ENCODE data around the gene PGM1.

Gene PGM1

GRCh38 chr1:63648689-63649088 is 55.5 kb downstream of the PGM1 start:
- DNase-seq (ENCODE audit: insufficient read length, low spot score), result no peak
- no peak for FAIRE-seq
- TF ChIP-seq POLR2A (IDR thresholded peaks at IDR 0.05; ENCODE audit: low read depth, low read length) (no peak), TAF1 (IDR thresholded peaks at IDR 0.05; ENCODE audit: low read depth, low read length) (no peak), POU2F2 (IDR thresholded peaks at IDR 0.05; ENCODE audit: low read depth, low read length) (no peak), POLR2AphosphoS5 (IDR thresholded peaks at IDR 0.05; ENCODE audit: low read depth, low read length) (no peak), PAX5 (IDR thresholded peaks at IDR 0.05; ENCODE audit: insufficient read depth, low read length, severe bottlenecking) (no peak), SPI1 (IDR thresholded peaks at IDR 0.05; ENCODE audit: low read depth, low read length) (no peak)

- no peak for DNase-seq (ENCODE audit: insufficient read length, low spot score)
- no peak for FAIRE-seq
- TF ChIP-seq SPI1 (IDR thresholded peaks at IDR 0.05; ENCODE audit: low read depth, low read length) (no peak), PAX5 (IDR thresholded peaks at IDR 0.05; ENCODE audit: insufficient read depth, low read length, severe bottlenecking) (no peak), POLR2AphosphoS5 (IDR thresholded peaks at IDR 0.05; ENCODE audit: low read depth, low read length) (no peak), TAF1 (IDR thresholded peaks at IDR 0.05; ENCODE audit: low read depth, low read length) (no peak), POLR2A (IDR thresholded peaks at IDR 0.05; ENCODE audit: low read depth, low read length) (no peak), POU2F2 (IDR thresholded peaks at IDR 0.05; ENCODE audit: low read depth, low read length) (no peak)
These were observed 58.0 kb downstream of the PGM1 start for GRCh38 chr1:63651161-63651701.

GRCh38 chr1:63653976-63654375 is 60.8 kb downstream of the PGM1 start:
- FAIRE-seq (no peak), DNase-seq (ENCODE audit: insufficient read length, low spot score) (no peak)
- no peak for TF ChIP-seq SPI1 (IDR thresholded peaks at IDR 0.05; ENCODE audit: low read depth, low read length)
- no peak for TF ChIP-seq POLR2AphosphoS5 (IDR thresholded peaks at IDR 0.05; ENCODE audit: low read depth, low read length)
- no peak for TF ChIP-seq POLR2A (IDR thresholded peaks at IDR 0.05; ENCODE audit: low read depth, low read length)
- no peak for TF ChIP-seq TAF1 (IDR thresholded peaks at IDR 0.05; ENCODE audit: low read depth, low read length)
- no peak for TF ChIP-seq POU2F2 (IDR thresholded peaks at IDR 0.05; ENCODE audit: low read depth, low read length)
- TF ChIP-seq PAX5 (IDR thresholded peaks at IDR 0.05; ENCODE audit: insufficient read depth, low read length, severe bottlenecking), result no peak

- TF ChIP-seq POLR2AphosphoS5 (IDR thresholded peaks at IDR 0.05; ENCODE audit: low read depth, low read length) (no peak), SPI1 (IDR thresholded peaks at IDR 0.05; ENCODE audit: low read depth, low read length) (no peak), POU2F2 (IDR thresholded peaks at IDR 0.05; ENCODE audit: low read depth, low read length) (no peak), PAX5 (IDR thresholded peaks at IDR 0.05; ENCODE audit: insufficient read depth, low read length, severe bottlenecking) (no peak), TAF1 (IDR thresholded peaks at IDR 0.05; ENCODE audit: low read depth, low read length) (no peak), POLR2A (IDR thresholded peaks at IDR 0.05; ENCODE audit: low read depth, low read length) (no peak)
- FAIRE-seq (no peak), DNase-seq (ENCODE audit: insufficient read length, low spot score) (no peak)
These were observed 66.2 kb downstream of the PGM1 start for GRCh38 chr1:63659448-63659847.

- no peak for TF ChIP-seq POLR2A (IDR thresholded peaks at IDR 0.05; ENCODE audit: low read depth, low read length)
- FAIRE-seq, result no peak
- DNase-seq (ENCODE audit: insufficient read length, low spot score), result no peak
These were observed 69.0 kb downstream of the PGM1 start for GRCh38 chr1:63662056-63662836.

- FAIRE-seq (no peak), DNase-seq (ENCODE audit: insufficient read length, low spot score) (no peak)
- TF ChIP-seq SPI1 (IDR thresholded peaks at IDR 0.05; ENCODE audit: low read depth, low read length), result no peak
- TF ChIP-seq POLR2A (IDR thresholded peaks at IDR 0.05; ENCODE audit: low read depth, low read length), result no peak
- TF ChIP-seq POU2F2 (IDR thresholded peaks at IDR 0.05; ENCODE audit: low read depth, low read length), result no peak
These were observed 69.6 kb downstream of the PGM1 start for GRCh38 chr1:63662841-63663240.

GRCh38 chr1:63663301-63663700 is 70.1 kb downstream of the PGM1 start:
- no peak for FAIRE-seq
- DNase-seq (ENCODE audit: insufficient read length, low spot score), result no peak

GRCh38 chr1:63663873-63664272 is 70.7 kb downstream of the PGM1 start:
- DNase-seq (ENCODE audit: insufficient read length, low spot score) (no peak), FAIRE-seq (no peak)
- TF ChIP-seq POLR2A (IDR thresholded peaks at IDR 0.05; ENCODE audit: low read depth, low read length) (no peak), POU2F2 (IDR thresholded peaks at IDR 0.05; ENCODE audit: low read depth, low read length) (no peak), POLR2AphosphoS5 (IDR thresholded peaks at IDR 0.05; ENCODE audit: low read depth, low read length) (no peak)

More at GRCh38 chr1:63663301-63663700, 70.1 kb downstream of the PGM1 start:
- TF ChIP-seq PAX5 (IDR thresholded peaks at IDR 0.05; ENCODE audit: insufficient read depth, low read length, severe bottlenecking) (no peak), POLR2AphosphoS5 (IDR thresholded peaks at IDR 0.05; ENCODE audit: low read depth, low read length) (no peak), POLR2A (IDR thresholded peaks at IDR 0.05; ENCODE audit: low read depth, low read length) (no peak)

- FAIRE-seq (no peak), DNase-seq (ENCODE audit: insufficient read length, low spot score) (no peak)
- no peak for TF ChIP-seq TAF1 (IDR thresholded peaks at IDR 0.05; ENCODE audit: low read depth, low read length)
- no peak for TF ChIP-seq POLR2A (IDR thresholded peaks at IDR 0.05; ENCODE audit: low read depth, low read length)
- TF ChIP-seq POLR2AphosphoS5 (IDR thresholded peaks at IDR 0.05; ENCODE audit: low read depth, low read length), result no peak
- TF ChIP-seq SPI1 (IDR thresholded peaks at IDR 0.05; ENCODE audit: low read depth, low read length), result no peak
- no peak for TF ChIP-seq PAX5 (IDR thresholded peaks at IDR 0.05; ENCODE audit: insufficient read depth, low read length, severe bottlenecking)
- no peak for TF ChIP-seq POU2F2 (IDR thresholded peaks at IDR 0.05; ENCODE audit: low read depth, low read length)
These were observed 71.5 kb downstream of the PGM1 start for GRCh38 chr1:63664742-63665141.

GRCh38 chr1:63665410-63665809 is 72.2 kb downstream of the PGM1 start:
- TF ChIP-seq POU2F2 (IDR thresholded peaks at IDR 0.05; ENCODE audit: low read depth, low read length) (no peak), TAF1 (IDR thresholded peaks at IDR 0.05; ENCODE audit: low read depth, low read length) (no peak), POLR2AphosphoS5 (IDR thresholded peaks at IDR 0.05; ENCODE audit: low read depth, low read length) (no peak), POLR2A (IDR thresholded peaks at IDR 0.05; ENCODE audit: low read depth, low read length) (no peak), SPI1 (IDR thresholded peaks at IDR 0.05; ENCODE audit: low read depth, low read length) (no peak), PAX5 (IDR thresholded peaks at IDR 0.05; ENCODE audit: insufficient read depth, low read length, severe bottlenecking) (no peak)
- FAIRE-seq (no peak), DNase-seq (ENCODE audit: insufficient read length, low spot score) (no peak)
